HCT116 (cell line): ENCODE data around the gene ABCC9. TPM values are rescaled to one million over a fixed set of nuclear protein-coding genes. Genes with fewer than 3 reads are reported as not detected.

Experiments used
- ATAC-seq: fragments of 200-7000 bp; cut with Tn5 transposase; 2 replicates; pipeline ENCODE4 v1.9.1; 2020; ENCODE audit warnings: mild to moderate bottlenecking, moderate library complexity
- BruUV-seq: library from RNA; stranded (reverse); fragments of 400-500 nt; replicated peaks from 2 replicates; lab custom pipeline; 2021; lab: Mats Ljungman, UMichigan
- CTCF ChIA-PET: fragments of 300-600 bp; sonication (Branson Sonifier 250); formaldehyde crosslinking; loops from one replicate; lab custom pipeline; 2021; ENCODE audit warnings: antibody characterized with exemption; lab: Charles Lee
- POLR2A ChIA-PET: fragments of 300-600, 350-600 bp; sonication (Branson Sonifier 250); formaldehyde crosslinking; loops from one replicate; lab custom pipeline; 2021; ENCODE audit warnings: antibody characterized with exemption; lab: Charles Lee
- RAD21 ChIA-PET, 2 experiments: fragments of 300-600 bp; sonication (Branson Sonifier 250); formaldehyde crosslinking; loops; one replicate each; lab custom pipeline; 2023; ENCODE audit warnings: low total read pairs in 2 of 2; ENCODE audit not compliant: uncharacterized antibody in 2 of 2, unreplicated experiment in 2 of 2, low non-redundant PET in 1 of 2; lab: Charles Lee
- DNase-seq: peaks from one replicate; pipeline ENCODE4 v3.0.0-alpha.2; 2010; ENCODE audit warnings: low read depth, low spot score
- H2AFZ ChIP-seq: fragments of 200-600 bp; shearing (Covaris generic), sonication (generic); 2 replicates; pipeline ENCODE4 v1.6.1; 2017; ENCODE audit warnings: low read depth, mixed run types, mixed read lengths, antibody characterized with exemption, low read length; ENCODE audit not compliant: poor library complexity, severe bottlenecking
- H3K27ac ChIP-seq: 2 replicates; pipeline ENCODE4 v1.5.1; 2012; ENCODE audit warnings: low read depth, low read length
- H3K27me3 ChIP-seq: fragments of 200-600 bp; sonication (generic); 2 replicates; pipeline ENCODE4 v1.6.1; 2016; ENCODE audit warnings: mixed run types, low read length, mixed read lengths; ENCODE audit not compliant: insufficient read depth
- H3K36me3 ChIP-seq, 2 experiments: fragments of 200-500 bp in 1 of 2; fragments of 200-600 bp in 1 of 2; sonication (Bioruptor generic) in 1 of 2; sonication (generic) in 1 of 2; 2 replicates each; pipeline versions ENCODE4 v1.5.1 to v1.6.1; 2014 to 2016; ENCODE audit warnings: low read length in 2 of 2, inconsistent platforms in 1 of 2, mixed read lengths in 1 of 2, mixed run types in 1 of 2; ENCODE audit not compliant: insufficient read depth in 2 of 2, control insufficient read depth in 1 of 2
- H3K4me1 ChIP-seq, 2 experiments: fragments of 200-600 bp in 1 of 2; sonication (generic) in 1 of 2; 2 replicates each; pipeline versions ENCODE4 v1.5.1 to v1.6.1; 2012 to 2017; ENCODE audit warnings: low read length in 2 of 2, inconsistent platforms in 1 of 2, mild to moderate bottlenecking in 1 of 2, mixed read lengths in 1 of 2, mixed run types in 1 of 2, moderate library complexity in 1 of 2; ENCODE audit not compliant: insufficient read depth in 2 of 2, control insufficient read depth in 1 of 2
- H3K4me2 ChIP-seq: fragments of 200-600 bp; sonication (generic); 2 replicates; pipeline ENCODE4 v1.6.1; 2017; ENCODE audit warnings: mixed run types, low read length, mixed read lengths
- H3K4me3 ChIP-seq, 2 experiments: fragments of 200-600 bp in 1 of 2; sonication (generic) in 1 of 2; replicated peaks in 1 of 2; 2 replicates each; pipeline ENCODE4 v1.5.1; 2011 to 2016; ENCODE audit warnings: low read length in 2 of 2, control low read depth in 1 of 2, low read depth in 1 of 2, mild to moderate bottlenecking in 1 of 2, mixed read lengths in 1 of 2, mixed run types in 1 of 2
- H3K79me2 ChIP-seq: fragments of 200-600 bp; sonication (generic); 2 replicates; pipeline ENCODE4 v1.6.1; 2017; ENCODE audit warnings: mild to moderate bottlenecking, mixed run types, low read length, moderate library complexity, mixed read lengths; ENCODE audit not compliant: insufficient read depth
- H3K9ac ChIP-seq: fragments of 200-600 bp; sonication (generic); 2 replicates; pipeline ENCODE4 v1.6.1; 2016; ENCODE audit warnings: low read length, mixed read lengths
- H3K9me2 ChIP-seq: fragments of 200-600 bp; sonication (generic), shearing (Covaris generic); 2 replicates; pipeline ENCODE4 v1.6.1; 2017; ENCODE audit warnings: mixed run types, mild to moderate bottlenecking, moderate library complexity; ENCODE audit not compliant: insufficient read depth
- H3K9me3 ChIP-seq, 2 experiments: fragments of 200-500 bp in 1 of 2; fragments of 200-600 bp in 1 of 2; sonication (Bioruptor generic) in 1 of 2; sonication (generic) in 1 of 2; 2 replicates each; pipeline ENCODE4 v1.6.1; 2014 to 2017; ENCODE audit warnings: low read length in 2 of 2, mixed read lengths in 2 of 2, inconsistent platforms in 1 of 2, low read depth in 1 of 2, mild to moderate bottlenecking in 1 of 2, mixed run types in 1 of 2, moderate library complexity in 1 of 2; ENCODE audit not compliant: control insufficient read depth in 1 of 2, insufficient read depth in 1 of 2
- H4K20me1 ChIP-seq: fragments of 200-600 bp; sonication (generic), shearing (Covaris generic); 2 replicates; pipeline ENCODE4 v1.6.1; 2017; ENCODE audit warnings: mixed run types, mild to moderate bottlenecking, moderate library complexity; ENCODE audit not compliant: insufficient read depth
- CBX3 ChIP-seq: IDR thresholded peaks from 2 replicates; pipeline ENCODE4 v1.6.1; 2012; ENCODE audit warnings: low read depth
- CEBPB ChIP-seq: IDR thresholded peaks from 2 replicates; pipeline ENCODE4 v1.6.1; 2012; ENCODE audit warnings: low read depth
- EGR1 ChIP-seq: IDR thresholded peaks from 2 replicates; pipeline ENCODE4 v1.6.1; 2012; ENCODE audit warnings: low read depth
- ELF1 ChIP-seq: IDR thresholded peaks from 2 replicates; pipeline ENCODE4 v1.6.1; 2012; ENCODE audit warnings: low read depth, borderline replicate concordance
- EZH2phosphoT487 ChIP-seq: fragments of 200-600 bp; IDR thresholded peaks from 2 replicates; pipeline ENCODE4 v1.6.1; 2018; ENCODE audit warnings: antibody characterized with exemption, borderline replicate concordance
- SIN3A ChIP-seq: IDR thresholded peaks from 2 replicates; pipeline ENCODE4 v1.6.1; 2012; ENCODE audit warnings: low read depth
- SRF ChIP-seq: IDR thresholded peaks from 2 replicates; pipeline ENCODE4 v1.6.1; 2012; ENCODE audit warnings: low read depth
- YY1 ChIP-seq: IDR thresholded peaks from 2 replicates; pipeline ENCODE4 v1.6.1; 2011; ENCODE audit warnings: low read length, low read depth, moderate library complexity, mild to moderate bottlenecking; ENCODE audit not compliant: insufficient replicate concordance; ENCODE audit errors: extremely low read depth
- ZFX ChIP-seq: fragments of 450-650 bp; IDR thresholded peaks from 2 replicates; pipeline ENCODE4 v1.6.1; 2017
- intact Hi-C: fragments of 100-400 bp; cut with micrococcal nuclease; formaldehyde crosslinking; loops from 2 replicates; pipeline ENCODE4 v1.10.0; 2022
- total RNA-seq: library from RNA; stranded (reverse); gene quantifications from one replicate; pipeline ENCODE4 v1.2.1, GENCODE V29; 2021; ENCODE audit not compliant: unreplicated experiment
- TF ChIP-seq, protein P1 (sequence below): IDR thresholded peaks from 2 replicates; pipeline ENCODE4 v1.6.1; 2011; ENCODE audit warnings: mild to moderate bottlenecking, low read length, moderate library complexity; ENCODE audit not compliant: insufficient replicate concordance; ENCODE audit errors: extremely low read depth

ABCC9 gene
- total RNA-seq, 1 experiment from 2014 or later: 0.05 TPM

DNA sequence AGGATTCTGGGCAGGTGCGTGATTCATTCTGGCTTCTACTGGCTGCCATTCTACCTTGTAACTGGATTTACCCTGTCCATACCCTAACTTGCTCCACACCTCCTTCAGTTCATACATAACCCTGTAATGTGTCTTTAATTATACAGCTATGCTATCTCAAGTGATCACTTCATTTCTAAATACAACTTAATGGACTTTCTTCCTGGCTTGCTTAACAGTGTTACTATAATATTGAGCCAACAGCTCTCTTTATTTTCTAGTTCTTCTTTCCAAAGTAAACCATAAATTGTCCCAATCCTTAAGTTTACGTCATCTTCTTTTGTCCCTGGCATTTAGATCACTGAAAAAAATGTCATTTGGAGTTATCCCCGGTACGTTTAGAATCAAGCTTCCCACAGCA lies 90.8 kb downstream of the ABCC9 start:
- RAD21 ChIA-PET: no interaction called here
- no peaks in the 10 kb centered on the region for H3K9me2 ChIP-seq

DNA sequence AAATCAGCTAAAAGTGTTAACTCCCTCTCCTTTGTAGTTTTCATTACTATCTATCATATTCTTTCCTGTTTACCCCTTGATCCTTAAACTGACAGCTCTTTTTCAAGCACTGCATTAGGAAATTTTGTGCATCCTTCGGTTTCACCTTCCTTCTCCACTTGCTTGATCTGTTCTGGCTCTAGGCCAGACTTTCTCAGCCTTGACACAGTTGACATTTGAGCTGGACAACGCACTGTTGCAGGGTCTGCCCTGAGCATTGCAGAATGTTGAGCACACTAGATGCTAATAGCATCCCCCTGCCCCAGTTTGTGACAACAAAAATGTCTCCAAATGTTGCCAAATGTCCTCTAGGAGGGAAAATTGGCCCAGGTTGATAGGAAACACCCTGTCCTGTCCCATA lies 91.3 kb downstream of the ABCC9 start:
- CTCF ChIA-PET: no interaction called here
- BruUV-seq: no TSS peak
- RAD21 ChIA-PET: no interaction called here
- no peak for ATAC-seq
- Histone ChIP-seq H3K79me2 (no peaks in the 10 kb centered on the region), H3K4me3 (no peak overlapping the region), H2AFZ (no peak overlapping the region), H3K9me2 (no peaks in the 10 kb centered on the region), H3K9me3 (no peaks in the 10 kb centered on the region), H3K27ac (no peak overlapping the region), H3K4me1 (no peaks in the 10 kb centered on the region), H3K27me3 (no peaks in the 10 kb centered on the region), H3K36me3 (no peaks in the 10 kb centered on the region), H3K4me2 (no peak overlapping the region), H3K9ac (no peak overlapping the region), H4K20me1 (no peaks in the 10 kb centered on the region)
- TF ChIP-seq SRF: no peak
- TF ChIP-seq, protein P1, sequence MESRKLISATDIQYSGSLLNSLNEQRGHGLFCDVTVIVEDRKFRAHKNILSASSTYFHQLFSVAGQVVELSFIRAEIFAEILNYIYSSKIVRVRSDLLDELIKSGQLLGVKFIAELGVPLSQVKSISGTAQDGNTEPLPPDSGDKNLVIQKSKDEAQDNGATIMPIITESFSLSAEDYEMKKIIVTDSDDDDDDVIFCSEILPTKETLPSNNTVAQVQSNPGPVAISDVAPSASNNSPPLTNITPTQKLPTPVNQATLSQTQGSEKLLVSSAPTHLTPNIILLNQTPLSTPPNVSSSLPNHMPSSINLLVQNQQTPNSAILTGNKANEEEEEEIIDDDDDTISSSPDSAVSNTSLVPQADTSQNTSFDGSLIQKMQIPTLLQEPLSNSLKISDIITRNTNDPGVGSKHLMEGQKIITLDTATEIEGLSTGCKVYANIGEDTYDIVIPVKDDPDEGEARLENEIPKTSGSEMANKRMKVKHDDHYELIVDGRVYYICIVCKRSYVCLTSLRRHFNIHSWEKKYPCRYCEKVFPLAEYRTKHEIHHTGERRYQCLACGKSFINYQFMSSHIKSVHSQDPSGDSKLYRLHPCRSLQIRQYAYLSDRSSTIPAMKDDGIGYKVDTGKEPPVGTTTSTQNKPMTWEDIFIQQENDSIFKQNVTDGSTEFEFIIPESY: no peak
- TF ChIP-seq SIN3A: no peak
- TF ChIP-seq EZH2phosphoT487: no peak
- no peak for TF ChIP-seq YY1
- no peak for TF ChIP-seq CBX3
- TF ChIP-seq ELF1: no peak
- TF ChIP-seq CEBPB: no peak
- TF ChIP-seq ZFX: no peak
- POLR2A ChIA-PET: no interaction called here
- no peak for DNase-seq
- intact Hi-C loops: no loop called here

More for the DNA sequence above, 90.8 kb downstream of the ABCC9 start:
- TF ChIP-seq SIN3A (no peak), EGR1 (no peak)
- ATAC-seq: no peak
- no peaks in the 10 kb centered on the region for H3K27me3 ChIP-seq
- H3K79me2 ChIP-seq: no peaks in the 10 kb centered on the region
- H3K9ac ChIP-seq: no peak overlapping the region
- H3K4me1 ChIP-seq: no peaks in the 10 kb centered on the region
- DNase-seq: no peak
- BruUV-seq: no TSS peak
- no peak overlapping the region for H2AFZ ChIP-seq
- intact Hi-C loops: no loop called here
- no peaks in the 10 kb centered on the region for H3K36me3 ChIP-seq
- H3K9me3 ChIP-seq: no peaks in the 10 kb centered on the region
- H4K20me1 ChIP-seq: no peaks in the 10 kb centered on the region
- H3K27ac ChIP-seq: no peak overlapping the region
- H3K4me3 ChIP-seq: no peak overlapping the region
- POLR2A ChIA-PET: no interaction called here
- CTCF ChIA-PET: no interaction called here
- no peak overlapping the region for H3K4me2 ChIP-seq
